Epidermal melanocyte (primary cell): Measurements from ENCODE around the gene ABO.
"Not testable (repeated sequence)": the region's sequence is repeated elsewhere in the genome, so short reads cannot be mapped to it uniquely, and the experiment has no call there.

Experiments
- DNase-seq: peaks from one replicate; pipeline ENCODE4 v3.0.0; 2011; ENCODE audit warnings: low spot score; ENCODE audit not compliant: insufficient read length

Gene ABO

GRCh38 chr9:133226219-133227171 lies 48.5 kb downstream of the ABO start:
- no peak for DNase-seq

GRCh38 chr9:133225171-133226011 lies 49.6 kb downstream of the ABO start:
- DNase-seq = no peak

GRCh38 chr9:133224762-133225161 lies 50.2 kb downstream of the ABO start:
- DNase-seq = no peak

GRCh38 chr9:133223159-133223756 lies 51.7 kb downstream of the ABO start:
- not testable (repeated sequence) for DNase-seq

- DNase-seq = not testable (repeated sequence)
Observed at GRCh38 chr9:133221994-133222393, 53.0 kb downstream of the ABO start.

- no peak for DNase-seq
Observed at GRCh38 chr9:133221177-133221809, 53.7 kb downstream of the ABO start.

GRCh38 chr9:133218049-133218975 lies 56.7 kb downstream of the ABO start:
- not testable (repeated sequence) for DNase-seq

GRCh38 chr9:133217333-133217988 lies 57.5 kb downstream of the ABO start:
- not testable (repeated sequence) for DNase-seq

- DNase-seq = not testable (repeated sequence)
Observed at GRCh38 chr9:133214276-133214675, 60.7 kb downstream of the ABO start.

GRCh38 chr9:133210609-133211008 lies 64.4 kb downstream of the ABO start:
- no peak for DNase-seq

GRCh38 chr9:133210202-133210532 lies 64.8 kb downstream of the ABO start:
- no peak for DNase-seq

GRCh38 chr9:133209327-133210201 lies 65.4 kb downstream of the ABO start:
- not testable (repeated sequence) for DNase-seq

- DNase-seq = not testable (repeated sequence)
Observed at GRCh38 chr9:133208880-133209300, 66.1 kb downstream of the ABO start, which contains the start of gene OBP2B. Gene OBP2B, minus strand, starts transcription at chr9:133209250. Its CDS starts 51 bp downstream, at chr9:133209199.

GRCh38 chr9:133208171-133208879 lies 66.7 kb downstream of the ABO start:
- not testable (repeated sequence) for DNase-seq

GRCh38 chr9:133207540-133208170 lies 67.3 kb downstream of the ABO start:
- DNase-seq = no peak

- no peak for DNase-seq
Observed at GRCh38 chr9:133207021-133207531, 67.9 kb downstream of the ABO start.
